HG02840 (cell line): ENCODE results near the gene IQSEC3.
"Not testable (repeated sequence)": the region's sequence is repeated elsewhere in the genome, so short reads cannot be mapped to it uniquely, and the experiment has no call there.

Source experiments
- ATAC-seq: cut with Tn5 transposase; IDR thresholded peaks from one replicate; pipeline ENCODE4 v1.9.1; 2021; ENCODE audit warnings: mild to moderate bottlenecking, moderate library complexity, moderate number of reproducible peaks; ENCODE audit not compliant: unreplicated experiment, low FRiP score

Gene IQSEC3

DNA sequence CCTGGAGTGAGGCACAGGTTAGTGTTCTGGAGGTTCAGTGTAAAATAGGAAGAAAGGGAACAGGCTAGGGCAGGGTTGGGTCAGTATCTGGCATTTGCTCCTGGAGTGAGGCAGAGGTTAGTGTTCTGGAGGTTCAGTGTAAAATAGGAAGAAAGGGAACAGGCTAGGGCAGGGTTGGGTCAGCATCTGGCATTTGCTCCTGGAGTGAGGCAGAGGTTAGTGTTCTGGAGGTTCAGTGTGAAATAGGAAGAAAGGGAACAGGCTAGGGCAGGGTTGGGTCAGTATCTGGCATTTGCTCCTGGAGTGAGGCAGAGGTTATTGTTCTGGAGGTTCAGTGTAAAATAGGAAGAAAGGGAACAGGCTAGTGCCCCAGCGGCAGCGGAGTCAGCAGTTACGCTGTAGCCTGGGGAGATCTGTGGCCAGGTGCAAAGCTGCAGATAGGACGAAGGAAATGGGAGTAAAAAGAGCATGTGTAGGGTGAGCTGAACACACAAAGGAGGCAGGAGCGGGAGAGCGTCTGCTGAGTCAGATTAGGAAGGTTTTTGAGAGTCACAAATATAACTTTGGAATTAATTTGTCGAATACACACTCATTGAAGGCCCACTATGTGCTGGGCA, 67.2 kb downstream of the IQSEC3 start:
- ATAC-seq = not testable (repeated sequence)

DNA sequence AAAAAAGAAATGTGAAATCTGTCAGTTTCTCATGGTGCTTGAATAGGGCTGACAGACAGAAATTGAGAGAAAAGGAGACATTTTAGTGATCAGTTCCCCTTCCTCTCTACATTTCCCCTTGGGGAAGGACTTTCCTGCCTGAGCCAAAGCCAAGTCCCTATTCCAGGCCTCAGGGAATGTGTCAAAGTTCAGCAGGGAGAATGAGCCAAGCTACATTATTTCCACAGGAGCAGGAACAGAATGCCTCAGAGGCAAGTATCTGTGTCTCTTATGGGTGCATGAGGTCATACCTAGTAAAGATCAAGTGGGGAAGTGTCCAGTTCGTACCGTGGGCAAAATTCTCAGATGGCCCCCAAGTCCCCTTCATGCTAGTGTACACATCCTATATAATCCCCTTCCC, 68.6 kb downstream of the IQSEC3 start:
- no peak for ATAC-seq

DNA sequence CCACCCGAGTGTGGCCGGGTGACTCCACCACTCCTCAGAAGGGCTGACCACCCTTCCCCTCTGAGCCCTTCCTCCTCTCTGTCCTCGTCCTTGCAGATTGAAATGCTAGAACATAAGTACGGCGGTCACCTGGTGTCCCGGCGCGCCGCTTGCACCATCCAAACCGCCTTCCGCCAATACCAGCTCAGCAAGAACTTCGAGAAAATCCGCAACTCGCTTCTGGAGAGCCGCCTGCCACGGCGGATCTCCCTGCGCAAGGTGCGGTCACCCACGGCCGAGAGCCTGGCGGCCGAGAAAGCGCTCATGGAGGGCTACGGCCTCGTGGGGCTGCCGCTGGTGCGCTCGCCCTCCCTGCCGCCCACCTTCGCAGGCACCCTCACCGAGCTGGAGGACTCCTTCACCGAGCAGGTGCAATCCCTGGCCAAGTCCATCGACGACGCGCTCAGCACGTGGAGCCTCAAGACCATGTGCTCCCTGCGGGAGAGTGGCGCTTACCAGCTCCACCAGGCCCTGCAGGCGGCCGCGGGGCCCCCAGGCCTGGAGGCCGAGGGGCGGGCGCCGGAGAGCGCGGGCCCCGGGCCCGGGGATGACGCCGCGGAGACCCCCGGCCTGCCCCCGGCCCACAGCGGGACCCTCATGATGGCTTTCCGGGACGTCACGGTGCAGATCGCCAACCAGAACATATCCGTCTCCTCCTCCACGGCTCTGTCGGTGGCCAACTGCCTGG, 71.8 kb downstream of the IQSEC3 start:
- ATAC-seq = no peak

DNA sequence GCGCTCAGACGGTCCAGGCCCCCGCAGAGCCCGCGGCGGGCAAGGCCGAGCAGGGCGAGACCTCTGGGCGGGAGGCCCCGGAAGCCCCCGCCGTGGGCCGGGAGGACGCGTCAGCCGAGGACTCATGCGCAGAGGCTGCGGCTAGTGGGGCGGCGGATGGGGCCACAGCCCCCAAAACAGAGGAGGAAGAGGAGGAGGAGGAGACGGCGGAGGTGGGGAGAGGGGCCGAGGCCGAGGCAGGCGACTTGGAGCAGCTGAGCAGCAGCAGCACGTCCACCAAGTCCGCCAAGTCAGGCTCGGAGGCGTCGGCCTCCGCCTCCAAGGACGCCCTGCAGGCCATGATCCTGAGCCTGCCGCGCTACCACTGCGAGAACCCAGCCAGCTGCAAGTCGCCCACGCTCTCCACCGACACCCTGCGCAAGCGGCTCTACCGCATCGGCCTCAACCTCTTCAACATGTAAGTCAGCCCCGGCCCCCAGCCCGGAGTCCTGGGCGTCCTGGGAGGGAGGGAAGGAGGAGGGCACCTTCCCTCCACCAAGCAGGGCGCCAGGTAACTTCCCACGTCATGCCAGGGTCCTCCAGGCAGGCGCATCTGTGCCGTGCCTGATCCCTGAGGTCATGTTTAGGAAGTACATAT, 72.4 kb downstream of the IQSEC3 start:
- ATAC-seq = no peak

DNA sequence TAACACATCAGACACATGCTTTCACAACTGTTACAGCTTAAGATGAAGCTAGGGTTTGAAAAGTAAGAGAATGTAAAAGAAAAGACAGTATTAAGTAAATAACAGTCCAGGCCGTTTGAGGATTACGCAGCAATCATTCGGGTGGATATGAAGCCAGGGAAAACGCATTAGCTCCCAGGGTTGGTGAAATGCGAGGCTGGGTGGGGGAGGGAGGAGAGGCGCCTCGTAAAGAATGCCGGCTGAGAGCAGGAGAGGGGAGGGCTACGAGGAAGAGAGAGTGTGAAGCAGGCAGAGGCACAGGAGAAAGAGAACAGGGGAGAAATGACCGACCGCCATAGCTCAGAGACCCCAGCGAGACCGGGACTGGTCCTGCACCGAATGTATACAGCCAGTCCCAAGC, 73.0 kb downstream of the IQSEC3 start:
- ATAC-seq = no peak

DNA sequence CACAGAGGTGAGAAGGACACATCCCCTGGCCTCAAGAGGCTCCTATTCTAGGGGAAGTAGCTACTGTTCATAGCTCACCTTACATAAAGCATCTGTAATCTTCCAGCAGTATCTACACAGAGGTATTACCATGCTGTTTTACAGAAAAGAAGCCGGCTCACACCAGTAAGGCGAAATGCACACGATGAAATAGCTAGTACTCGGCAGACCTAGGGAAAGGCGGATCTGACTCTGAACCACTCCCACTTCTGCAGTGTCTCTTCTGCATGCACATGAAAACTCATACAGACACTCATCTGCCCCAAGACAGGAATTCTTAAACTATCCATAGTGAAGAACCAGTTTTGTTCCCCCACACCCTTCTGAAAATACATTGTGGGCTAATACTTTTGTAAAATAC, 73.6 kb downstream of the IQSEC3 start:
- ATAC-seq = no peak

DNA sequence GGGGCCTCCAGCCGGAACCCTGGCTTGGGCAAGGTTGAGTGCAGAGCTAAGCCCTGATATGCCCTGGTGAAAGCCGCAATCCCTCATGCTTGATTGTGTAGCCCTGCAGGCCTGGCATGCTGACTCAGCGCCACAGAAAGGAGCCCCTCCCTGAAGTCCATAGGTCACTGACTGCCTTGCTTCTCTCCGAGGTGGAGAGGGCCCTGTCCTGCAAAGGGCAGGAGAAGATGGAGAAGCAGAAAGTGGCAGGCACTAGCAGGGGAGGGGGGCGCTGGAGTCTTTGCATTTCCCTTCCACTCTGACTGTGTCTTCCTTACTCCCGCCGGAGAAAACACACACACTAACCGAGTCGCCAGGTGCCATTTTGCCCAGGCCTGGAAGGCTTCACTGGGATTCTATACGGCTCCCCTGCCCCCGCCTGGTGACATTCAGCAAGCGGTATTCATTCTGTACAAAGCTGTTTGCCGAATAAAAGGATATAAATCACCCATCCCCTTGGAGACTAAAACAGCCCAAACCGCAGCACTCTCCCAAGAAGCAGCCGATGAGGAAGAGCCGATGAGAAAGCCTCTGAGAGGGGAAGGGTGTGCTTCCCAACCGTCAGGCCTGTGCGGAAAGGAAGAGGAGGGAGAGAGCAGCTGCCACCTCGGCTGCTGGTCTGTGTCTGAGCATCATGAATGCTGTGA, 77.5 kb downstream of the IQSEC3 start:
- ATAC-seq = no peak

DNA sequence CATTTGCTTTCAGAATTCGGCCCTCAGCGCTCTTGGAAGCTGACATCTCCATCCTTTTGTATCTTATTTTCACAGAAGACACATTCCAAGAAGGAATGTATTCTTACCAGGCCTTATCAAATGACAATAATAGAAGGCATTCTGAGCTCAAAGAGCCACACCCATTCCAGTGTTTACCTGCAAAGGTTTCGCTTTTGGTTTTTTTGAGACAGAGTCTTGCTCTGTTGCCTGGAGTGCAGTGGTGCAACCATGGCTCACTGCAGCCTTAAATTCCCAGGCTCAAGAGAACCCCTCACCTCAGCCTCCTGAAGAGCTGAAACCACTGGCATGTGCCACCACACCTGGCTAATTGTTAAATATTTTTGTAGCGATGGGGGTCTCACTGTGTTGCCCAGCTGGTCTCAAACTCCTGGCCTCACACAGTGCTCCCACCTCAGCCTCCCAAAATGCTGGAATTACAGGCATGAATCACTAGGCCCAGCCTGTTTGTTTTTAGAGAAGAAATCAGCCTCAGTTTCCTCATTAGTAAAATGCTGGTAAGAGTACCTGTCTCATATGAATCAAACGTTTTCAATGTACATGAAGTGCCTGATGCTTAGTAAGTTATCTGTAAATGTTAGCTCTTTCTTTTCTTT, 78.2 kb downstream of the IQSEC3 start:
- no peak for ATAC-seq

DNA sequence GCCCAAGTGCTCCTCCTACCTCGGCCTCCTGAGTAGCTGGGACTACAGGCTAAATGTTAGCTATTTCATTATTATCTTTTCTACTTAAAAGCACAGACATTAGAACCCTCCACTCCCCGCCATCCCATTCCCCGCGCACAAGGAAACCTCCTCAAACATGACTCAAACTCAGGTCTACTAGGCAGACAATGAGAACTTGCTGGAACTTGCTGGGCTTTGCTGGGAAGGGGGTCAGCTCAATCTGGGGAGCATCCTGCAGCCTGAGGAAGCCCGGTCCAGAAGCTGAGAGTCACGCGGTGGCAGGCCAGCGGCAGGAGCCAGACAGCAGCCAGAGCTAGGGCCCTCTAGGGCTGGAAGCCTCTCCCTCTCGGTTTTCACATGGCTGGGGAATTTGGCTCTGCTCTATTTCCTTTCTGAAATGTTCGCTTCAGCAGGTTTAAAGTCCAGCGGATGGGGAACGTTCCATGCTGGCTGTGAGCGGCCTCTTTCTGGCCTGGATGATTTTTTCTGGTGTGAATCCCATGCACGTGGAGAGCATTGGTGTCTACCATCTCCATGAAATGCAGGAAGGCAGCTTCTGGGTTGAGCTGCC, 78.9 kb downstream of the IQSEC3 start:
- no peak for ATAC-seq

DNA sequence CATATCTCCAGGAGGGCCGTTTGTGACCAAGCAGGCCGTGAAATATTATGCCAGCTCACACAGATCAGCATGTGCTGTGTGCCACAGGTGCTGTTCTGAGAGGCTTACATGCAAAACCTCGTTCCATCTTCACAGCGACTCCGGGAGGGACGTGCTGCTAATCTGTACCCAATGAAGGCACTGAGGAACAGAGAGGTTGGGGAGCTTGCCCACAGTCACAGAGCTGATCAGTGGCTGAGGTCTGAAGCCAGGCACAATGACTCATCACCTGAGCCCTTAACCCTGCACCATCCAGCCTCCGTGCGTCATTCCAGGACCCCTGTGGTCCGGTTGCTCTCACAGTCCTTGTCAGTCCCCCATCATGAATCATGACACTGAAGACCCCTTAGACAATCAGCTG, 80.7 kb downstream of the IQSEC3 start:
- no peak for ATAC-seq

DNA sequence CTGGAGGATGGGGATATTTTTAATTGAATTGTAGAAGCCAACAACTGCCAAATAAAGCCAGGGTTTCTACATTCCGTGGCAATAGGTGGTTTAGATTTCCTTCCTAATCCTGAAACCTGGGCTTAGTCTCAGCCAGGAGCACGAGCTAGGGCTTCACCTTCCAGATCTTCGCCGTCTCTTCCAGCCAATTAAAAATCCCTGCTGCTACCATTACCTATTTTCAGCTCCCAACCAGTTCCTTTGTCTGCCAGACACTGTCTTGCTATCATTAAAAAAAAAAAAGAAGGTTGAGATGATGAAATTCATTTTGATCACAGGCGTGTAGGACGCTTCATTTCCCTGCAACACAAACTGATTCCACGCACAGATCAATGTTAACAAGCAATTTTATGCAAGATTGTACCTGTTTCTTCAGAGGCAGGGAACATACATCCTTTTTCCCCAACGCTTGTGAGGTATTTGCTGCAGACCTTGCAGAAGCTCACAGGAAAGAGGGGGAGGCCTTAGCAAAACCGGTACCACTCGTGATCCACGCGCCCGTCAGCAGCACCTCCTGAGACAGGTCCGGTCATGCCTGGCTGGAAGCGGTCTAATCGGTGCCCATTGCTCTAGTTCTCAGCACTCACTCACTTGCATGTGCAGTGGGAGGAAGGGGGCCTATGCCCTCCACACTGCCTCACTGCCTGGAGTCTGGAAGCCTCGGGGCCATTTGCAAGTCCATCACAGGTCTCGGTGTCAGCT, 82.3 kb downstream of the IQSEC3 start:
- no peak for ATAC-seq

DNA sequence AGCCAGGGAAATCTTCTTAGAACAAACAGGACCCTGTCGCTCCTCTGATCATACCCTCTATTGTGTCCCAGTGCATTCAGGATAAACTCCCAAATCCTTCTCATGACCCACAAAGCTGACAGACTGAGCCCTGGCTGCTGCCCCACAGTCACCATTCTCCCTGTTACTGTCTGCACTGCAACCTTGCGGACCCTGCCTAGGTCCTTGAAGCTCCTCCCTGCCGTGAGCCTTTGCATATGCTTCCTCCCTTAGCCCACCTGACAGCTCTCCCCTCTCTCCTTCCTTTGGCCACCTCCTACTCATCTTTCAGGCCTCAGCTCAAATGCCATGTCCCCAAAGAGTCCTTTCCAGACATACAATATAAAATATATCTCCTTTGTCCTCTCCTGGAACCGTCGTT, 85.0 kb downstream of the IQSEC3 start:
- no peak for ATAC-seq

DNA sequence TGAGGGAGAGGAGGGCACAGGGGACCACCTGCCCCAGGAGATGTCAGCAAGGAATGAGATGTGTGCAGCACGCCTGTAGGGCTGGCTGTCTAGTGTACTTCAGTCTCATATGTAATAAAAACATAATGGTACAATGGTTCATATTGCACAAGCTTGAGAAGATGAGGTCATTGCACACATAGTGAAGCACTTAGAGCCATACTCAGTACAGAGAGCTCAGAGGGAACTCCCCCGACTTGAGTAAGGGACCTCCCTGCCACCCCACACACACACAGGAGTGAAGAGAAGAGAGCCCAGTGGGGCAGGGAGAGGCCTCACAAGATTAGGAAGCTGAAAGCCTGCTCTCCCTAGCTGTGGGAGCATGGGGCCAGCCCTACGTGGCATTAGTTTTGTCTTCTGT, 85.9 kb downstream of the IQSEC3 start:
- no peak for ATAC-seq

DNA sequence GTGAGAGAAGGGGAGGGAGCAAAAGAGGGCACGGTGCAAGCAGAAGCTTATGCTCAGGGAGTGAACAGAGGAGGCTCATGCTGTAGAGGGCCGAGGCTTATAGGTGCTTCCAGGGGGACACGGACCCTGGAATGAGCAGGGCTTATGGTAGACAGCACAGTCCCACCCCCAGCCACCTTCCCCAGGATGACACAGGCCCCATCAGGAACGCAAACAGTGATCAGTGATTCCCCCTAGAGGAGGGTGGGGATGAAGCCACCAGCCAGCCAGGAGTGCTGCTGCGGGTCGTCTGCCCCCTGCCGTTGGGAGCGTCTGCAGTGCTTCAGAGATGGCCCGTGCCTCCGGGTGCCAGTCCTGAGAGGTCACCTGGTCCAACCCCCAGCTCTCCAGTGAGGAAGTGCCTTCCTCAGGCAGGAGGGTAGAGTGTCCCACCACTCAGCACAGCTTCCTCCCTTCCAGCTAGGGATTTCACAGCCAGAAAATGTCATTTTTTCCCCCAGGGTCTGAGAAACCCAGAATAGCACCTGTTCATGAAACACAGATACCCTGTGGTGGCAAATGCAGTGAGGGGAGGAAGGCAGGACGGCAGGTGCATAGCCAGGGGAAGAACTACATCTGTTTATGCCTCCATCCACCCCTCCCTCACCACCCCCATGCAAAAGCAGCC, 86.6 kb downstream of the IQSEC3 start:
- ATAC-seq = no peak

DNA sequence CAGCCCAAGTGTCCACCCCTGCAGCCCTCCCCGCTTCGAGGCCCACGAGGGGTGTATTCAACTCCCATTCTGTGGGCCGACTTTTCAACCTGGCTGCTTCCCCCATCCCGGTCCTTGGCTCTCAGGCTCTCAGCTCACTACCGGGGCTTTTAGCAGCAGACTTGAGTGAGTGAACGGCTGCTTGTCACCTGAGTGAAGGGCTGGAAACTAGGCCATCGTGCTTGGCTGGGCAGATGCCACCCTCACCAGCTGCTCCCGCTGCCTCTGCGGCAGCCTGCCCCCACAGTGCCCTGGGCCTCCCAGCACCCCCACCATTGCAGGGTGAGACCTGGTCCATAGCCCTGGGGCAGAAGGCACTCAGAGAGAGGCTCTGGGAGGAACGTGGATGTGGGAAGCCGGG, 87.5 kb downstream of the IQSEC3 start:
- no peak for ATAC-seq

DNA sequence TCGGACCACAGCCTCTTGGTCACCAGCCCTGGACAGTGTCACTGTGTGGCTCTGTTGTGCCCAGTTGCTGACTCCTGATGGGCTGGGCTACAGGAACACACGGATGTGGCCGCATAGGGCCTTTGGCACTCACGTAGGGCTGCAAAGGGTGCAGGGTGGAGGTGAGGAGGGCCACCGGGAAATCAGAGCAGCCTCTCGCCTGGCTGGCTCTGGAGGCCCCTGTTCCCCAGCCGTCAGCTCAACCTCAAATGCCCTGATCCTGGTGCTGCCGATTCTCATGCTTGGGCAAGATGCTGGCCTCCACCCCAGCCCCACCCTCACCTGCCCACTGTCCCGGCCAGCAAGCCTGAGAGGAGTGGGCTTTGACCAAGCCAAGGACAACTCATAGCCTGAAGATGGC, 88.4 kb downstream of the IQSEC3 start:
- ATAC-seq = no peak

DNA sequence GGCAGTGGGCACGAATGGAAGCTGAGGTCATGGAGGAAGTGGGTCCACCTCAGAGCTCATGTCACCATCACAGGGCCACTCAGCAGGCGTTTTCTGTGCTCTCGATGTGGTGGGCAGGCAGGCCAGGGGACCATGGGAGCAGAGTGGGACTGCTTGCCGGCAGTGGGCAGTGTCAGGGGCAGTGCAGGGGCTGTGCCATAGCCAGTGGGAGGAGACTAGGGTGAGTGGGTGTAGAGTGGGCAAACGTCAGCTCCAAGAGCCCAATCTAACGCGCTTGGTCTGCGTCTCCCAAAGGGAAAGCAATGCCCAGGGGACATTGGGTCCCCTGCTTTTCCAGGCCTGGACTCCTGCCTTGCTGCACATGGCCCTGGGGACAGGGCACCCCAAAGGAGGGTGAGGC, 89.1 kb downstream of the IQSEC3 start:
- no peak for ATAC-seq

DNA sequence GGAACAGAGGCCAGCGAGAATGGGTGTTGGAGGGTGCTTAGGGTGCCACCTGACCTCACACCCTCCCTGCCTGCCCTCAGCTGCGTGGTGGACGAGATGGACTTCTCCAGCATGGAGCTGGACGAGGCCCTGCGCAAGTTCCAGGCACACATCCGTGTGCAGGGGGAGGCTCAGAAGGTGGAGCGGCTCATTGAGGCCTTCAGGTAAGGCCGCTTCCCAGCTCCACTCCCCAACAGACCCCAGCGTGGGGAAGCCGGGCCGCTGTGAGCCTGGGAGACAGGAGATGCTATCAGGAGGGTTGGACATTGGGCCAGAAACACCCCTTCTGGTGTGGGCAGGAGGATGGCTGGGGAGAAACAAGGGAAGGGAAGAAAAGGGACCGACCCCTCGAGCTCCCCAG, 90.4 kb downstream of the IQSEC3 start:
- ATAC-seq = no peak

DNA sequence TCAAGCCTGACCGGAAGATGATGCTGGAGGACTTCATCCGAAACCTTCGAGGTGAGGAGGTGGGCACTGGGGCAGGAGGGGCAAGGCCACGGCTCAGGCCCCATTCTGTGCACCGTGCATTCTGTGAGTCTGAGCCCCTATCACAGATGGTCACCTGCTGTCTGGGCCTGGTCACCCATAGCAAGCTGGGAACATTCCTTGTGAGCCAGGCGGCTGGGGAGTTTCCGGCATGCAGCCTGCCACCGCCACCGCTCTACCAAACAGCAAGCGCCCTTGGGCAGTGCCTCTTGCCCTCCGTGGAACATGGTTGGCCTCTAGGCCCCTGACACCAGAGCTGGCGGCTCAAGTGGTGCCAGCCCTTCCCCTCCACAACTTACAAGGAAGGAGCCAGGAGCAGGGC, 91.1 kb downstream of the IQSEC3 start:
- no peak for ATAC-seq
